DMS53 treated with DMSO at 0.1 percent for 48 hours (cell line): Measurements from ENCODE around the gene FAM120A.

Experiments used
- DNase-seq: peaks from one replicate; lab custom pipeline; 2025; ENCODE audit not compliant: unreplicated experiment; lab: John Stamatoyannopoulos, UW

FAM120A gene

GRCh38 chr9:93576258-93577077 is 125.0 kb downstream of the FAM120A start, which contains the start of gene PHF2:
Gene PHF2, plus strand, starts transcription at chr9:93576584. Its CDS starts 190 bp downstream, at chr9:93576774.
- DNase-seq, result no peak

- no peak for DNase-seq
Observed at GRCh38 chr9:93577078-93577974, 125.8 kb downstream of the FAM120A start.

GRCh38 chr9:93577975-93578682 is 126.6 kb downstream of the FAM120A start:
- no peak for DNase-seq

GRCh38 chr9:93578844-93579243 is 127.4 kb downstream of the FAM120A start:
- no peak for DNase-seq

- no peak for DNase-seq
Observed at GRCh38 chr9:93579711-93580516, 128.4 kb downstream of the FAM120A start.

- no peak for DNase-seq
Observed at GRCh38 chr9:93580654-93581380, 129.3 kb downstream of the FAM120A start.

GRCh38 chr9:93582115-93582514 is 130.6 kb downstream of the FAM120A start:
- DNase-seq, result peak; percentile 95

- no peak for DNase-seq
Observed at GRCh38 chr9:93582550-93582949, 131.1 kb downstream of the FAM120A start.

GRCh38 chr9:93585259-93585658 is 133.8 kb downstream of the FAM120A start:
- no peak for DNase-seq

GRCh38 chr9:93585695-93586094 is 134.2 kb downstream of the FAM120A start:
- no peak for DNase-seq

GRCh38 chr9:93586290-93587057 is 135.0 kb downstream of the FAM120A start:
- DNase-seq, result no peak

- no peak for DNase-seq
Observed at GRCh38 chr9:93587284-93587650, 135.8 kb downstream of the FAM120A start.

- no peak for DNase-seq
Observed at GRCh38 chr9:93587651-93588347, 136.3 kb downstream of the FAM120A start.

GRCh38 chr9:93588641-93589609 is 137.4 kb downstream of the FAM120A start:
- no peak for DNase-seq

GRCh38 chr9:93589688-93590087 is 138.2 kb downstream of the FAM120A start:
- DNase-seq, result no peak

- no peak for DNase-seq
Observed at GRCh38 chr9:93590609-93591234, 139.2 kb downstream of the FAM120A start.
